Neural cell (in vitro differentiated cells): ENCODE measurements around the gene UQCC2. TPM values are rescaled to one million over a fixed set of nuclear protein-coding genes. Genes with fewer than 3 reads are reported as not detected.
A peak's percentile ranks its signal among the peaks of the same experiment; 100 is the strongest.

ENCODE experiments used
- H2AFZ ChIP-seq: fragments of 200-600, 300-800 bp; sonication (generic), shearing (Covaris generic); 2 replicates; pipeline ENCODE4 v1.6.0; 2014; ENCODE audit warnings: low read depth, mild to moderate bottlenecking, antibody characterized with exemption, low read length, moderate library complexity
- H3F3A ChIP-seq: fragments of 200-600 bp; shearing (Covaris generic); 2 replicates; pipeline ENCODE4 v1.6.1; 2016; ENCODE audit warnings: mild to moderate bottlenecking, moderate library complexity, mixed read lengths, antibody characterized with exemption, low read length; ENCODE audit not compliant: insufficient read depth, poor library complexity, severe bottlenecking
- H3K27ac ChIP-seq: fragments of 200-600, 300-800 bp; sonication (generic), shearing (Covaris generic); 2 replicates; pipeline ENCODE4 v1.5.1; 2014; ENCODE audit warnings: mild to moderate bottlenecking, low read length, moderate library complexity
- H3K27me3 ChIP-seq: fragments of 300-800, 200-600 bp; sonication (generic), shearing (Covaris generic); 2 replicates; pipeline ENCODE4 v1.6.0; 2014; ENCODE audit warnings: mild to moderate bottlenecking, low read depth, low read length, moderate library complexity; ENCODE audit not compliant: insufficient read depth
- H3K36me3 ChIP-seq: fragments of 300-800, 200-600 bp; sonication (generic), shearing (Covaris generic); 2 replicates; pipeline ENCODE4 v1.5.1; 2014; ENCODE audit warnings: mild to moderate bottlenecking, antibody characterized with exemption, low read length, moderate library complexity; ENCODE audit not compliant: insufficient read depth
- H3K4me2 ChIP-seq: fragments of 300-800, 200-600 bp; sonication (generic), shearing (Covaris generic); 2 replicates; pipeline ENCODE4 v1.6.0; 2014; ENCODE audit warnings: mild to moderate bottlenecking, low read length
- H3K4me3 ChIP-seq: fragments of 300-800, 200-600 bp; sonication (generic), shearing (Covaris generic); 2 replicates; pipeline ENCODE4 v1.5.1; 2014; ENCODE audit warnings: mild to moderate bottlenecking, low read length, moderate library complexity
- H3K79me2 ChIP-seq: fragments of 200-600 bp; shearing (Covaris generic); replicated peaks from 2 replicates; pipeline ENCODE4 v1.6.0; 2014; ENCODE audit warnings: mild to moderate bottlenecking, low read length, moderate library complexity; ENCODE audit not compliant: insufficient read depth
- H3K9ac ChIP-seq: fragments of 300-800, 200-600 bp; sonication (generic), shearing (Covaris generic); 2 replicates; pipeline ENCODE4 v1.6.1; 2016; ENCODE audit warnings: mild to moderate bottlenecking, low read length, mixed read lengths
- H3K9me2 ChIP-seq: fragments of 200-600 bp; shearing (Covaris generic); 2 replicates; pipeline ENCODE4 v1.6.1; 2016; ENCODE audit warnings: mild to moderate bottlenecking, low read length, mixed read lengths; ENCODE audit not compliant: insufficient read depth
- H3K9me3 ChIP-seq: fragments of 200-600, 300-800 bp; sonication (generic), shearing (Covaris generic); 2 replicates; pipeline ENCODE4 v1.6.1; 2016; ENCODE audit warnings: mild to moderate bottlenecking, mixed run types, low read length, moderate library complexity, mixed read lengths
- H4K20me1 ChIP-seq: fragments of 200-600 bp; shearing (Covaris generic); 2 replicates; pipeline ENCODE4 v1.6.1; 2016; ENCODE audit warnings: mild to moderate bottlenecking, mixed run types; ENCODE audit not compliant: insufficient read depth
- EP300 ChIP-seq: fragments of 450-650 bp; conservative IDR thresholded peaks from 2 replicates; pipeline ENCODE4 v1.6.1; 2014; ENCODE audit warnings: antibody characterized with exemption, mild to moderate bottlenecking, moderate library complexity; ENCODE audit not compliant: poor library complexity, severe bottlenecking
- EZH2 ChIP-seq: fragments of 200-600, 300-800 bp; shearing (Covaris generic), sonication (generic); IDR thresholded peaks from 2 replicates; pipeline ENCODE4 v1.6.1; 2014; ENCODE audit warnings: antibody characterized with exemption, low read length, borderline replicate concordance, mild to moderate bottlenecking; ENCODE audit not compliant: insufficient read depth, poor library complexity, severe bottlenecking
- MXI1 ChIP-seq: fragments of 450-650 bp; conservative IDR thresholded peaks from 2 replicates; pipeline ENCODE4 v1.6.1; 2014; ENCODE audit warnings: antibody characterized with exemption, mild to moderate bottlenecking; ENCODE audit not compliant: poor library complexity, severe bottlenecking
- POLR2AphosphoS5 ChIP-seq: IDR thresholded peaks from 2 replicates; pipeline ENCODE4 v1.6.1; 2012
- RAD21 ChIP-seq: fragments of 450-650 bp; conservative IDR thresholded peaks from 2 replicates; pipeline ENCODE4 v1.6.1; 2014; ENCODE audit warnings: antibody characterized with exemption, mild to moderate bottlenecking, moderate library complexity
- SMC3 ChIP-seq: fragments of 450-650 bp; conservative IDR thresholded peaks from 2 replicates; pipeline ENCODE4 v1.6.1; 2014; ENCODE audit warnings: antibody characterized with exemption, mild to moderate bottlenecking, moderate library complexity; ENCODE audit not compliant: poor library complexity
- polyA plus RNA-seq: library from polyadenylated mRNA; depleted of rRNA; stranded (reverse); fragments of >200 nt; gene quantifications from 2 replicates; pipeline ENCODE4 v1.2.3, GENCODE V29; 2014
- TF ChIP-seq, protein P1 (sequence below): IDR thresholded peaks from 2 replicates; pipeline ENCODE4 v1.6.1; 2012; ENCODE audit warnings: borderline replicate concordance
- TF ChIP-seq, protein P2 (sequence below): fragments of 450-650 bp; IDR thresholded peaks from 2 replicates; pipeline ENCODE4 v1.5.1; 2014; ENCODE audit warnings: antibody characterized with exemption, mild to moderate bottlenecking, moderate library complexity; ENCODE audit not compliant: poor library complexity, severe bottlenecking

Gene UQCC2
- polyA plus RNA-seq, 1 donor from 2014 or later: 123 TPM

DNA sequence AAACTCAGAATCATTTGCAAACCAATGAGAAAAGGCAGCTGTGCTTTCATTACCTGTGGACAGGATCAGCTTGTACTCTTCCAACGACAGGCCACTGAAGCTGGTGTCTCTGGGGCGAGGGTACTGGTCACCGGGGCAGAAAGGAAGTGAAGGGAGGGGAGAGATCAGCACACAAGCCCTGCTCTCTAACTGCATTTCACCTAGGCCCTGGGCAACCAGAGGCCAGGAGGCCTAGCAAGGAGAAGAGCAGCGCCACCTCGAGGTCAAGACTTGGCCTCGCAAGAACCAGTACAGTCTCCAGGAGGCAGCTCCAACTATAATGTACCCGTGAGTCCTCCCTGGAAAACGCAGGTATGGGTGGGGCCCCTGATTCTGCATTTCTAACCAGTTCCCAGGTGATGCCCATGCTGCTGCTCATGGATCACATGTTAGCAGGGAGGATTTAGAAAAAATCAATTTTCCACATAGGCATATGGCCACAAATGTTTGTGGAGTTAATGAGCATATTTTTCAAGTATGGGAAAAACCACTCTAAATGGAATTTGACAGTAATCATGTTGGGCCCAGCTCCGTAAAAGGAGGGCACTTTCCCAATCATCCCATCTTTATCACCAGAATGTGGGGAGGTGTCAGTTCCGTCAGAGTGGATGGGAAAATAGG, 11.0 kb downstream of the UQCC2 start:
- peak overlapping the region; percentile 1 for H3K4me3 ChIP-seq
- no peaks in the 10 kb centered on the region for H3K27me3 ChIP-seq
- no peak overlapping the region for H3K4me2 ChIP-seq
- H3K79me2 ChIP-seq: no peaks in the 10 kb centered on the region
- H3K27ac ChIP-seq: peak overlapping the region; percentile 38
- TF ChIP-seq RAD21 (peak; percentile 76), EP300 (no peak), SMC3 (peak; percentile 82), EZH2 (no peak), MXI1 (peak; percentile 10)
- TF ChIP-seq, protein P1, sequence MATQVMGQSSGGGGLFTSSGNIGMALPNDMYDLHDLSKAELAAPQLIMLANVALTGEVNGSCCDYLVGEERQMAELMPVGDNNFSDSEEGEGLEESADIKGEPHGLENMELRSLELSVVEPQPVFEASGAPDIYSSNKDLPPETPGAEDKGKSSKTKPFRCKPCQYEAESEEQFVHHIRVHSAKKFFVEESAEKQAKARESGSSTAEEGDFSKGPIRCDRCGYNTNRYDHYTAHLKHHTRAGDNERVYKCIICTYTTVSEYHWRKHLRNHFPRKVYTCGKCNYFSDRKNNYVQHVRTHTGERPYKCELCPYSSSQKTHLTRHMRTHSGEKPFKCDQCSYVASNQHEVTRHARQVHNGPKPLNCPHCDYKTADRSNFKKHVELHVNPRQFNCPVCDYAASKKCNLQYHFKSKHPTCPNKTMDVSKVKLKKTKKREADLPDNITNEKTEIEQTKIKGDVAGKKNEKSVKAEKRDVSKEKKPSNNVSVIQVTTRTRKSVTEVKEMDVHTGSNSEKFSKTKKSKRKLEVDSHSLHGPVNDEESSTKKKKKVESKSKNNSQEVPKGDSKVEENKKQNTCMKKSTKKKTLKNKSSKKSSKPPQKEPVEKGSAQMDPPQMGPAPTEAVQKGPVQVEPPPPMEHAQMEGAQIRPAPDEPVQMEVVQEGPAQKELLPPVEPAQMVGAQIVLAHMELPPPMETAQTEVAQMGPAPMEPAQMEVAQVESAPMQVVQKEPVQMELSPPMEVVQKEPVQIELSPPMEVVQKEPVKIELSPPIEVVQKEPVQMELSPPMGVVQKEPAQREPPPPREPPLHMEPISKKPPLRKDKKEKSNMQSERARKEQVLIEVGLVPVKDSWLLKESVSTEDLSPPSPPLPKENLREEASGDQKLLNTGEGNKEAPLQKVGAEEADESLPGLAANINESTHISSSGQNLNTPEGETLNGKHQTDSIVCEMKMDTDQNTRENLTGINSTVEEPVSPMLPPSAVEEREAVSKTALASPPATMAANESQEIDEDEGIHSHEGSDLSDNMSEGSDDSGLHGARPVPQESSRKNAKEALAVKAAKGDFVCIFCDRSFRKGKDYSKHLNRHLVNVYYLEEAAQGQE: peak; percentile 59
- TF ChIP-seq, protein P2, sequence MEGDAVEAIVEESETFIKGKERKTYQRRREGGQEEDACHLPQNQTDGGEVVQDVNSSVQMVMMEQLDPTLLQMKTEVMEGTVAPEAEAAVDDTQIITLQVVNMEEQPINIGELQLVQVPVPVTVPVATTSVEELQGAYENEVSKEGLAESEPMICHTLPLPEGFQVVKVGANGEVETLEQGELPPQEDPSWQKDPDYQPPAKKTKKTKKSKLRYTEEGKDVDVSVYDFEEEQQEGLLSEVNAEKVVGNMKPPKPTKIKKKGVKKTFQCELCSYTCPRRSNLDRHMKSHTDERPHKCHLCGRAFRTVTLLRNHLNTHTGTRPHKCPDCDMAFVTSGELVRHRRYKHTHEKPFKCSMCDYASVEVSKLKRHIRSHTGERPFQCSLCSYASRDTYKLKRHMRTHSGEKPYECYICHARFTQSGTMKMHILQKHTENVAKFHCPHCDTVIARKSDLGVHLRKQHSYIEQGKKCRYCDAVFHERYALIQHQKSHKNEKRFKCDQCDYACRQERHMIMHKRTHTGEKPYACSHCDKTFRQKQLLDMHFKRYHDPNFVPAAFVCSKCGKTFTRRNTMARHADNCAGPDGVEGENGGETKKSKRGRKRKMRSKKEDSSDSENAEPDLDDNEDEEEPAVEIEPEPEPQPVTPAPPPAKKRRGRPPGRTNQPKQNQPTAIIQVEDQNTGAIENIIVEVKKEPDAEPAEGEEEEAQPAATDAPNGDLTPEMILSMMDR: peak; percentile 79
- no peak overlapping the region for H2AFZ ChIP-seq
- H4K20me1 ChIP-seq: no peaks in the 10 kb centered on the region
- H3K9me2 ChIP-seq: no peaks in the 10 kb centered on the region
- no peaks in the 10 kb centered on the region for H3F3A ChIP-seq
- no peak overlapping the region for H3K9ac ChIP-seq
- no peaks in the 10 kb centered on the region for H3K36me3 ChIP-seq
- no peaks in the 10 kb centered on the region for H3K9me3 ChIP-seq

- H2AFZ ChIP-seq: no peak overlapping the region
- no peaks in the 10 kb centered on the region for H3K79me2 ChIP-seq
- TF ChIP-seq POLR2AphosphoS5 (no peak), MXI1 (no peak)
- no peaks in the 10 kb centered on the region for H3K9me3 ChIP-seq
- no peaks in the 10 kb centered on the region for H3K36me3 ChIP-seq
- no peaks in the 10 kb centered on the region for H3K9me2 ChIP-seq
- no peak overlapping the region for H3K27ac ChIP-seq
- H3F3A ChIP-seq: no peaks in the 10 kb centered on the region
- no peaks in the 10 kb centered on the region for H3K27me3 ChIP-seq
- no peak overlapping the region for H3K4me2 ChIP-seq
- no peak overlapping the region for H3K4me3 ChIP-seq
- H4K20me1 ChIP-seq: no peaks in the 10 kb centered on the region
- no peak overlapping the region for H3K9ac ChIP-seq
Measured at GRCh38 chr6:33699739-33700138, 11.8 kb downstream of the UQCC2 start.
